ENCODE data around the gene JPH2. TPM values are rescaled to one million over a fixed set of nuclear protein-coding genes. Genes with fewer than 3 reads are reported as not detected.

The JPH2 gene
- total RNA-seq, 1 donor from 2014 or later = 11.3 TPM

Other genes starting within 250 kb of the JPH2 start
- 29.7 TPM for gene OSER1, start 23.6 kb upstream of the JPH2 start, total RNA-seq
- 0.20 TPM for gene GDAP1L1, start 60.1 kb upstream of the JPH2 start, total RNA-seq
- 7.4 TPM for gene FITM2, start 124.0 kb upstream of the JPH2 start, total RNA-seq
- gene R3HDML, start 149.9 kb upstream of the JPH2 start, total RNA-seq = not detected
- 0.10 TPM for gene HNF4A, start 168.5 kb upstream of the JPH2 start, total RNA-seq

All from skin of body (tissue), 1 donor.